Activated CD8-positive, alpha-beta T cell treated with anti-CD3 and anti-CD28 coated beads for 36 hours (primary cell): ENCODE measurements around the gene SLC49A4. TPM values are rescaled to one million over a fixed set of nuclear protein-coding genes. Genes with fewer than 3 reads are reported as not detected.
A peak's percentile ranks its signal among the peaks of the same experiment; 100 is the strongest.

Experiments
- ATAC-seq: fragments of 200-7000 bp; cut with Tn5 transposase; one replicate; pipeline ENCODE4 v1.10.0; 2021; ENCODE audit warnings: mild to moderate bottlenecking, moderate library complexity
- CTCF ChIA-PET: fragments of 350-600 bp; sonication (Branson Sonifier 250); formaldehyde crosslinking; loops from one replicate; lab custom pipeline; 2021; ENCODE audit warnings: antibody characterized with exemption; lab: Charles Lee
- POLR2A ChIA-PET: fragments of 350-600 bp; sonication (Branson Sonifier 250); formaldehyde crosslinking; loops from one replicate; lab custom pipeline; 2021; ENCODE audit warnings: antibody characterized with exemption; lab: Charles Lee
- DNase-seq: peaks from one replicate; pipeline ENCODE4 v3.0.0-alpha.2; 2020
- H3K27ac Mint-ChIP-seq: one replicate; pipeline ENCODE4 v1.8.0; 2021; ENCODE audit warnings: mild to moderate bottlenecking, mixed read lengths
- H3K27me3 Mint-ChIP-seq: one replicate; pipeline ENCODE4 v1.8.0; 2021; ENCODE audit warnings: mixed read lengths
- H3K36me3 Mint-ChIP-seq: one replicate; pipeline ENCODE4 v1.8.0; 2021; ENCODE audit warnings: low read depth, mixed read lengths
- H3K4me1 Mint-ChIP-seq: one replicate; pipeline ENCODE4 v1.8.0; 2021; ENCODE audit warnings: low read depth, mixed read lengths
- H3K4me3 Mint-ChIP-seq: one replicate; pipeline ENCODE4 v1.8.0; 2021; ENCODE audit warnings: mild to moderate bottlenecking, moderate library complexity, mixed read lengths
- H3K9me3 Mint-ChIP-seq: one replicate; pipeline ENCODE4 v1.8.0; 2021; ENCODE audit warnings: mixed read lengths
- intact Hi-C: fragments of 100-400 bp; cut with micrococcal nuclease; formaldehyde crosslinking; loops from one replicate; pipeline ENCODE4 v1.10.0; 2022
- total RNA-seq, 2 experiments: library from RNA; stranded (reverse); gene quantifications; one replicate each; pipeline ENCODE4 v1.2.3, GENCODE V29; 2021
- TF ChIP-seq, protein P1 (sequence below): fragments of 200-600 bp; IDR thresholded peaks from one replicate; pipeline ENCODE4 v1.8.0; 2022; ENCODE audit warnings: antibody characterized with exemption, mild to moderate bottlenecking

SLC49A4 gene
- total RNA-seq, 2 experiments from 2014 or later = 1.6 to 1.9 TPM

DNA sequence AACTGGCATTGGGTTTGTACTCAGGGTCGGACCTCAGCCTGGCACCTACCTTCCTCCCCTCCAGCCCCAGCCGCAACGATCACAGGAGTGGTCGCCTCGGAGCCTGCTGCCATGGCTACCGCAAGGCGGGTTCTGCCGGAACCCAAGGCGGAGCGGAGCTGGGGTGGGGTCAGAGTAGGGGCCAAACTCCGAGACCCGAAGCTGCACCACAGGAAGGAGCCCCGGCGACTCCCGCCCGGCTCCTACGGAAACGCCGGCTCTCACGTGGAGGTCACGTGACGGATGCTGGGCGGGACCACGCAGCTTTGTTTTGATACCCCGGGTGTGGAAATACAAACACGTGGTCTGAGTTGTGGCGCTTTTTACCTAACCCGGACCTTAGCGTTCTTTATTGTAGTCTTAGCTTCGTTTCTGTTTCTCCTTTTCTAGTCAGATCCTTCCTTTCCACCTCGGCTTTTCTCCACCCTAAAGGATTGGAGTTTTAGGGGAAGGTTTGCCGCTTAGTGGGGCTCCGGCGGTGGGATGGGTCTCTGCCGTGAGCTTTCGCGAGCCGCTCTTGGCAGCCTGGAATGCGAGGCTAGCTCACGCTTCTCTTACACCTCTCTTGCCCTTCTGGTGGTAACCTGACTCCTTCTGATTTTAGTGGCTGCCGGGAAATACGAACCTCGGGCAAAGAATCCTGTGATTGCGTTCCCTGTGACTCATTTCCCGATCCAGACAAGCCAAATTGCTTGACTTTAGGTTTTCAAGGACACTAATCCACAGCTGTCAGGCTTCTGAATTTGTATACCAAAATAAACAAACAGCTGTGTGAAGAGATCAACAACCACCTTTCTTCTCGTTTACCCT lies 1.1 kb upstream of the SLC49A4 start, which contains the start of gene HSPBAP1:
Gene HSPBAP1 (minus strand): TSS at position 264 of the 849 bp plus-strand sequence. CDS start 151 bp downstream, at position 113.
- POLR2A ChIA-PET = interaction anchor here (0.6 to 0.9 kb wide), 2 partner anchors 181 to 229 kb away, joined by 3 read pairs; no protein-coding TSS in a partner anchor
- TF ChIP-seq, protein P1, sequence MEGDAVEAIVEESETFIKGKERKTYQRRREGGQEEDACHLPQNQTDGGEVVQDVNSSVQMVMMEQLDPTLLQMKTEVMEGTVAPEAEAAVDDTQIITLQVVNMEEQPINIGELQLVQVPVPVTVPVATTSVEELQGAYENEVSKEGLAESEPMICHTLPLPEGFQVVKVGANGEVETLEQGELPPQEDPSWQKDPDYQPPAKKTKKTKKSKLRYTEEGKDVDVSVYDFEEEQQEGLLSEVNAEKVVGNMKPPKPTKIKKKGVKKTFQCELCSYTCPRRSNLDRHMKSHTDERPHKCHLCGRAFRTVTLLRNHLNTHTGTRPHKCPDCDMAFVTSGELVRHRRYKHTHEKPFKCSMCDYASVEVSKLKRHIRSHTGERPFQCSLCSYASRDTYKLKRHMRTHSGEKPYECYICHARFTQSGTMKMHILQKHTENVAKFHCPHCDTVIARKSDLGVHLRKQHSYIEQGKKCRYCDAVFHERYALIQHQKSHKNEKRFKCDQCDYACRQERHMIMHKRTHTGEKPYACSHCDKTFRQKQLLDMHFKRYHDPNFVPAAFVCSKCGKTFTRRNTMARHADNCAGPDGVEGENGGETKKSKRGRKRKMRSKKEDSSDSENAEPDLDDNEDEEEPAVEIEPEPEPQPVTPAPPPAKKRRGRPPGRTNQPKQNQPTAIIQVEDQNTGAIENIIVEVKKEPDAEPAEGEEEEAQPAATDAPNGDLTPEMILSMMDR = no peak
- intact Hi-C loops = loop anchor here (10.0 kb wide), 1 partner anchor 409 kb away; the partner anchor contains the start of genes FAM162A and MIX23
- no peaks in the 10 kb centered on the region for H3K9me3 Mint-ChIP-seq
- H3K27me3 Mint-ChIP-seq = no peaks in the 10 kb centered on the region
- no peaks in the 10 kb centered on the region for H3K36me3 Mint-ChIP-seq
- peak within 1 kb of the TSS; percentile 87 for H3K27ac Mint-ChIP-seq
- CTCF ChIA-PET = interaction anchor here (1.0 to 1.8 kb wide), 3 partner anchors 18 to 235 kb away, joined by 3 to 6 read pairs (median 4); no protein-coding TSS in a partner anchor
- DNase-seq (peak; percentile 96), ATAC-seq (peak; percentile 61)
- no peak within 1 kb of the TSS for H3K4me3 Mint-ChIP-seq
- peaks cover 29% of the 10 kb centered on the region for H3K4me1 Mint-ChIP-seq

DNA sequence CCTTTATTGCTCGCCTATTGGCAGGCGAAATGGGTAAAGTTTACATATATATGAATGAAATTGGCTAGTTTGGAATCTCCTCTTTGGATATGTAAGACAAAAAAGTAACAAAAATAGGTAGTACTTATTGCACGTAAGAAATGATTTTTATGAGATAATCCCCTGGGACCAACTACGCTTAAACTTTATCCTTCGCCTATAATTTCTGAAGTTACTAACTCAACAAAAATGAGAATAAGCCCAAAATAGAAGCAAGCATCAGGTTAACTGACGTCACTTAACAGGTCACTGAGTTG lies 438 bp upstream of the SLC49A4 start:
- ChIA-PET CTCF (interaction anchor here (1.0 to 1.8 kb wide), 3 partner anchors 18 to 234 kb away, joined by 3 to 6 read pairs (median 4); no protein-coding TSS in a partner anchor), POLR2A (interaction anchor here (0.9 kb wide), 1 partner anchor 230 kb away, joined by 3 read pairs; no protein-coding TSS in a partner anchor)
- ATAC-seq (no peak), DNase-seq (no peak)
- no peak overlapping the region for H3K4me3 Mint-ChIP-seq
- H3K9me3 Mint-ChIP-seq = no peaks in the 10 kb centered on the region
- no peaks in the 10 kb centered on the region for H3K27me3 Mint-ChIP-seq
- peaks cover 26% of the 10 kb centered on the region for H3K4me1 Mint-ChIP-seq
- H3K36me3 Mint-ChIP-seq = no peaks in the 10 kb centered on the region
- intact Hi-C loops = loop anchor here (10.0 kb wide), 1 partner anchor 410 kb away; the partner anchor contains the start of genes FAM162A and MIX23
- TF ChIP-seq, protein P1 = no peak
- H3K27ac Mint-ChIP-seq = peak overlapping the region; percentile 87

DNA sequence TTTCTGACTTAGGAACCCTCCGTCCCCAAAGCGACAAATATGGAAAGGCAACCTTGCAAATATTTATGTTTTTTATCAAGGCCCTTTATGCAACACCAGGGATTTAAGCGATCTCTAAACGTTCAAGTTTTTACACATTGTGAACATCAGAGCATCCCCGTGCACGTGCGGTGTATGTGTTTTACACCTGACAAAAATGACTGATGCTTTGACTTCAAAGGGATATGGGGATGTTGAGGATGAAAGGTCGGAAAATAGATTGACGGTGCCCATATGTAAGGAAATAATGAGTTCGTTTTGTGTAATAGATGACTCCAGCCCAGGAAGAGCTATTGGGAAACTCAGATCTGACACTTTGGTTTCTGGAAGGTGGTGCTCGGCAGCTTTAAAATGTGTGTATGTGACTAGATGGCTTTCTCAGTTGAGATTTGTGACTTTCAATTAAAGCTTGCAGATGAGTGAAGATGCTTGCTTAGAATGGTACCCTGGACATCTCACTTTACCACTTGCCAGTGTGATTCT lies 866 bp downstream of the SLC49A4 start:
- Mint-ChIP-seq H3K27me3 (no peaks in the 10 kb centered on the region), H3K9me3 (no peaks in the 10 kb centered on the region), H3K36me3 (no peaks in the 10 kb centered on the region), H3K27ac (no peak overlapping the region), H3K4me1 (peaks cover 26% of the 10 kb centered on the region), H3K4me3 (no peak overlapping the region)
- ATAC-seq (no peak), DNase-seq (peak; percentile 42)
- POLR2A ChIA-PET = no interaction called here
- intact Hi-C loops = loop anchor here (10.0 kb wide), 1 partner anchor 411 kb away; the partner anchor contains the start of genes FAM162A and MIX23
- CTCF ChIA-PET = no interaction called here
- TF ChIP-seq, protein P1 = no peak

DNA sequence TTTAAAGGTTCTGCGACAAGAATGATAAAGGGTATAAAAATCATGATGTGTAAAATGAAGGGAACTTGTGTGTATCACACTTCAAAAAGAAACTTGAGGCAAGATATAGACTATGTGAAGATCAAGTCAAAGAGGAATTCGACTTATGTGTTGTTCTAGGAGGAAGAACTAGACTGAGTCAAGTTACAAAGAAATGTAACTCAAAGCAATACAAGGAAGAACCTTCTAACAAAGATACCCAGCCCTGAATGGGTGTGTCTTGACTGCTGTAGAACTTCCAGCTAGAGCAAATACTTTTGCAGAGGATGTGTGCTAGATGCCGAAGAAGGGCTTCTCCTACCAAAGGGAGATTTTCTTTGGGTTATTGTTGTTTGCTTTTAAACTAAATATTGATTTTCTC lies 2.4 kb downstream of the SLC49A4 start:
- H3K4me1 Mint-ChIP-seq = peaks cover 26% of the 10 kb centered on the region

More for the DNA sequence above, 2.4 kb downstream of the SLC49A4 start:
- DNase-seq = no peak
- POLR2A ChIA-PET = interaction anchor here (1.3 kb wide), 1 partner anchor 11 kb away, joined by 4 read pairs; no protein-coding TSS in a partner anchor
- TF ChIP-seq, protein P1 = no peak
- Mint-ChIP-seq H3K9me3 (no peaks in the 10 kb centered on the region), H3K27me3 (no peaks in the 10 kb centered on the region), H3K27ac (no peak overlapping the region), H3K36me3 (no peaks in the 10 kb centered on the region), H3K4me3 (no peak overlapping the region)
- intact Hi-C loops = loop anchor here (10.0 kb wide), 1 partner anchor 412 kb away; the partner anchor contains the start of genes FAM162A and MIX23
- ATAC-seq = no peak
- CTCF ChIA-PET = interaction anchor here (0.9 kb wide), 1 partner anchor 42 kb away, joined by 3 read pairs; no protein-coding TSS in a partner anchor
